ENCODE measurements around the gene PDZD2. TPM values are rescaled to one million over a fixed set of nuclear protein-coding genes. Genes with fewer than 3 reads are reported as not detected.

Gene PDZD2
- total RNA-seq, 2 donors from 2014 or later: 10.3 to 59.5 TPM

- Histone ChIP-seq H3K36me3 (no peaks in the 10 kb centered on the region), H3K4me1 (replicated peaks) (no peaks in the 10 kb centered on the region), H3K4me3 (no peak overlapping the region), H3K27ac (no peak overlapping the region), H3K9me3 (no peaks in the 10 kb centered on the region), H3K27me3 (replicated peaks; ENCODE audit: insufficient read depth) (no peaks in the 10 kb centered on the region)
- no peak for DNase-seq (ENCODE audit: low spot score)
- 67% methylated on average over 4 of the region's 4 CpGs for WGBS
- TF ChIP-seq CTCF (IDR thresholded peaks at IDR 0.05): no peak
- TF ChIP-seq POLR2A (IDR thresholded peaks at IDR 0.05): no peak
- no peak for TF ChIP-seq POLR2AphosphoS5 (IDR thresholded peaks at IDR 0.05)
- intact Hi-C loops (cut with DNase I): no loop called here
These were observed 67.3 kb downstream of the PDZD2 start for GRCh38 chr5:31706186-31706585.

GRCh38 chr5:31707329-31707728 is 68.4 kb downstream of the PDZD2 start:
- Histone ChIP-seq H3K9me3 (no peaks in the 10 kb centered on the region), H3K36me3 (no peaks in the 10 kb centered on the region), H3K4me3 (no peak overlapping the region), H3K4me1 (replicated peaks) (no peaks in the 10 kb centered on the region), H3K27me3 (replicated peaks; ENCODE audit: insufficient read depth) (no peaks in the 10 kb centered on the region), H3K27ac (no peak overlapping the region)
- 80% methylated on average over 4 of the region's 4 CpGs for WGBS
- intact Hi-C loops (cut with DNase I): no loop called here
- no peak for DNase-seq (ENCODE audit: low spot score)
- TF ChIP-seq CTCF (IDR thresholded peaks at IDR 0.05): no peak
- no peak for TF ChIP-seq POLR2A (IDR thresholded peaks at IDR 0.05)
- no peak for TF ChIP-seq POLR2AphosphoS5 (IDR thresholded peaks at IDR 0.05)

- no peak overlapping the region for H3K27ac ChIP-seq
- WGBS: 89% methylated on average over 5 of the region's 5 CpGs
These were observed 69.2 kb downstream of the PDZD2 start for GRCh38 chr5:31708089-31708488.

GRCh38 chr5:31711363-31711762 is 72.4 kb downstream of the PDZD2 start:
- H3K4me1 ChIP-seq (replicated peaks): no peaks in the 10 kb centered on the region
- intact Hi-C loops (cut with DNase I): no loop called here
- 56% methylated on average over 6 of the region's 6 CpGs for WGBS

More at GRCh38 chr5:31708089-31708488, 69.2 kb downstream of the PDZD2 start:
- DNase-seq (ENCODE audit: low spot score): no peak
- no peaks in the 10 kb centered on the region for H3K4me1 ChIP-seq (replicated peaks)
- H3K4me3 ChIP-seq: no peak overlapping the region
- H3K9me3 ChIP-seq: no peaks in the 10 kb centered on the region
- H3K36me3 ChIP-seq: no peaks in the 10 kb centered on the region
- intact Hi-C loops (cut with DNase I): no loop called here
- no peak for TF ChIP-seq CTCF (IDR thresholded peaks at IDR 0.05)
- TF ChIP-seq POLR2A (IDR thresholded peaks at IDR 0.05): no peak
- TF ChIP-seq POLR2AphosphoS5 (IDR thresholded peaks at IDR 0.05): no peak
- no peaks in the 10 kb centered on the region for H3K27me3 ChIP-seq (replicated peaks; ENCODE audit: insufficient read depth)

More at GRCh38 chr5:31711363-31711762, 72.4 kb downstream of the PDZD2 start:
- H3K27me3 ChIP-seq (replicated peaks; ENCODE audit: insufficient read depth): no peaks in the 10 kb centered on the region
- no peaks in the 10 kb centered on the region for H3K9me3 ChIP-seq
- H3K36me3 ChIP-seq: no peaks in the 10 kb centered on the region
- no peak for DNase-seq (ENCODE audit: low spot score)
- H3K4me3 ChIP-seq: no peak overlapping the region
- no peak overlapping the region for H3K27ac ChIP-seq
- TF ChIP-seq POLR2AphosphoS5 (IDR thresholded peaks at IDR 0.05): no peak
- no peak for TF ChIP-seq POLR2A (IDR thresholded peaks at IDR 0.05)
- no peak for TF ChIP-seq CTCF (IDR thresholded peaks at IDR 0.05)

Measured in prostate gland (tissue), 2 donors.